HepG2 (cell line): ENCODE results near the gene PRR36. TPM values are rescaled to one million over a fixed set of nuclear protein-coding genes. Genes with fewer than 3 reads are reported as not detected.

Source experiments
- ATAC-seq: fragments of 200-7000 bp; cut with Tn5 transposase; 3 replicates; pipeline ENCODE4 v1.9.1; 2020; ENCODE audit warnings: mild to moderate bottlenecking, moderate library complexity
- BruUV-seq: library from RNA; stranded (reverse); fragments of 400-500 nt; replicated peaks from 2 replicates; lab custom pipeline; 2021; lab: Mats Ljungman, UMichigan
- CTCF ChIA-PET: fragments of 300-600 bp; formaldehyde crosslinking; extraction: SDS; loops from one replicate; lab custom pipeline; 2021; ENCODE audit warnings: low total read pairs, inconsistent platforms, low intra/inter-chr PET ratio; lab: Yijun Ruan, JAX
- POLR2A ChIA-PET: fragments of 350-600 bp; sonication (Branson Sonifier 250); formaldehyde crosslinking; loops from one replicate; lab custom pipeline; 2020; ENCODE audit warnings: antibody characterized with exemption, inconsistent platforms; lab: Yijun Ruan, JAX
- DNase-seq: peaks from one replicate; pipeline ENCODE4 v3.0.0-alpha.2; 2015; ENCODE audit warnings: low spot score
- FAIRE-seq: peaks from 3 replicates; lab custom pipeline; 2011; peaks lifted over from hg19 to GRCh38; lab: Jason Lieb, UNC
- H2AFZ ChIP-seq: one replicate; pipeline ENCODE4 v1.6.1; 2011; ENCODE audit warnings: low read length, inconsistent platforms
- H3K27ac ChIP-seq: fragments of 300-600 bp; 3 replicates; pipeline ENCODE4 v1.8.0; 2011; ENCODE audit warnings: mixed run types, mild to moderate bottlenecking, mixed read lengths, low read length, inconsistent platforms; ENCODE audit not compliant: insufficient read depth; ENCODE audit errors: extremely low read length
- H3K27me3 ChIP-seq, 2 experiments: fragments of 200-600 bp in 1 of 2; 2 replicates in 1 of 2; 3 replicates in 1 of 2; pipeline versions ENCODE4 v1.6.0 to v1.8.0; 2011; ENCODE audit warnings: low read length in 2 of 2, mild to moderate bottlenecking in 2 of 2, moderate library complexity in 2 of 2, inconsistent platforms in 1 of 2; ENCODE audit not compliant: insufficient read depth in 2 of 2, control insufficient read depth in 1 of 2
- H3K36me3 ChIP-seq, 2 experiments: fragments of 200-600 bp in 1 of 2; replicated peaks in 1 of 2; 2 replicates in 1 of 2; 3 replicates in 1 of 2; pipeline versions ENCODE4 v1.5.1 to v1.8.0; 2011; ENCODE audit warnings: low read length in 2 of 2, inconsistent platforms in 1 of 2; ENCODE audit not compliant: insufficient read depth in 2 of 2, control insufficient read depth in 1 of 2
- H3K4me1 ChIP-seq: 2 replicates; pipeline ENCODE4 v1.5.1; 2012; ENCODE audit warnings: low read length, inconsistent platforms; ENCODE audit not compliant: insufficient read depth
- H3K4me2 ChIP-seq: 2 replicates; pipeline ENCODE4 v1.6.0; 2011; ENCODE audit warnings: low read depth, low read length, inconsistent platforms
- H3K4me3 ChIP-seq, 3 experiments: fragments of 200-600 bp in 1 of 3; sonication (generic), shearing (Covaris generic) in 1 of 3; replicated peaks in 1 of 3; 2 replicates each; pipeline ENCODE4 v1.5.1; 2011 to 2016; ENCODE audit warnings: low read length in 3 of 3, inconsistent platforms in 2 of 3, low read depth in 2 of 3, mild to moderate bottlenecking in 2 of 3, control low read depth in 1 of 3, mixed read lengths in 1 of 3; ENCODE audit not compliant: insufficient read depth in 1 of 3
- H3K79me2 ChIP-seq: one replicate; pipeline ENCODE4 v1.6.1; 2011; ENCODE audit warnings: low read length, inconsistent platforms; ENCODE audit not compliant: insufficient read depth
- H3K9ac ChIP-seq: 2 replicates; pipeline ENCODE4 v1.6.0; 2011; ENCODE audit warnings: mild to moderate bottlenecking, low read depth, low read length, inconsistent platforms; ENCODE audit not compliant: insufficient read depth
- H3K9me3 ChIP-seq: 2 replicates; pipeline ENCODE4 v1.5.1; 2012; ENCODE audit warnings: mild to moderate bottlenecking, low read length
- H4K20me1 ChIP-seq: 2 replicates; pipeline ENCODE4 v1.6.0; 2011; ENCODE audit warnings: inconsistent platforms, mild to moderate bottlenecking, low read length, moderate library complexity; ENCODE audit not compliant: insufficient read depth
- CTCF ChIP-seq: sonication (generic); formaldehyde crosslinking; IDR thresholded peaks from 2 replicates; pipeline ENCODE4 v1.5.0; 2020; ENCODE audit warnings: mild to moderate bottlenecking, missing genetic modification reagents, moderate library complexity
- HNRNPL ChIP-seq: fragments of 200-400 bp; formaldehyde crosslinking; IDR thresholded peaks from 2 replicates; pipeline ENCODE4 v1.6.1; 2017; ENCODE audit warnings: mild to moderate bottlenecking, low read depth, low read length
- TBX2 ChIP-seq: sonication (generic); formaldehyde crosslinking; IDR thresholded peaks from 2 replicates; pipeline ENCODE4 v1.5.0; 2020; ENCODE audit warnings: missing genetic modification reagents, mild to moderate bottlenecking, borderline replicate concordance
- ZFX ChIP-seq: sonication (generic); formaldehyde crosslinking; IDR thresholded peaks from 2 replicates; pipeline ENCODE4 v1.4.0; 2020; ENCODE audit warnings: mild to moderate bottlenecking, low read depth, missing genetic modification reagents, moderate library complexity
- ZFY ChIP-seq: sonication (generic); formaldehyde crosslinking; IDR thresholded peaks from 2 replicates; pipeline ENCODE4 v1.4.0; 2020; ENCODE audit warnings: missing genetic modification reagents
- ZNF761 ChIP-seq: sonication (generic); formaldehyde crosslinking; conservative IDR thresholded peaks from 2 replicates; pipeline ENCODE4 v1.4.0; 2020; ENCODE audit warnings: mild to moderate bottlenecking, missing genetic modification reagents
- WGBS: methylation state at CpG from one replicate; pipeline ENCODE4 v1.1.6; 2017; ENCODE audit warnings: low lambda C conversion rate; 5-methylcytosine and 5-hydroxymethylcytosine counted together
- in situ Hi-C: cut with HindIII; loops from 2 replicates; pipeline ENCODE4 v1.10.0; 2017; ENCODE audit warnings: low pct_unique_long_range_greater_than_20kb; ENCODE audit not compliant: extremely low pct_ligation_motif_present
- intact Hi-C: fragments of 100-400 bp; cut with micrococcal nuclease; formaldehyde crosslinking; loops from one replicate; pipeline ENCODE4 v1.10.0; 2022; ENCODE audit not compliant: unreplicated experiment
- polyA plus RNA-seq, 8 experiments: library from polyadenylated mRNA; depleted of rRNA in 3 of 8; stranded (reverse) in 7 of 8; unstranded in 1 of 8; fragments of >200 nt; fragmentation: Illumina TruSeq in 4 of 8; extraction: Trizol in 4 of 8; gene quantifications; 2 replicates each; pipeline versions ENCODE4 v1.2.1 to v1.2.3, GENCODE V29; 2011 to 2016; ENCODE audit warnings: low read depth in 4 of 8, missing spikeins in 1 of 8, mixed read lengths in 1 of 8; ENCODE audit not compliant: insufficient read depth in 1 of 8
- total RNA-seq, 5 experiments: library from RNA; depleted of rRNA; stranded (reverse); fragments of >200 nt; fragmentation: Illumina TruSeq; extraction: Trizol; gene quantifications; 2 replicates each; pipeline ENCODE4 v1.2.3, GENCODE V29; 2016; ENCODE audit warnings: low read depth in 1 of 5
- TF ChIP-seq, protein P1 (sequence below): IDR thresholded peaks from 2 replicates; pipeline ENCODE4 v1.6.1; 2012; ENCODE audit warnings: inconsistent platforms
- TF ChIP-seq, protein P2 (sequence below): sonication (generic); formaldehyde crosslinking; IDR thresholded peaks from 2 replicates; pipeline ENCODE4 v1.5.1; 2020; ENCODE audit warnings: mild to moderate bottlenecking, missing genetic modification reagents, moderate library complexity

PRR36 gene
- total and polyA plus RNA-seq, 2 of the 13 experiments (the other 11 are each of a cell fraction or from before 2014, with no cell fraction given), result 0.07 to 0.17 TPM

GRCh38 chr19:7879836-7880235 is 5.6 kb upstream of the PRR36 start:
- Histone ChIP-seq H3K9ac (no peak overlapping the region), H3K4me3 (peak overlapping the region in 1 of 3 experiments; percentile 43; a peak in 1 of 6 replicates), H3K79me2 (no peaks in the 10 kb centered on the region), H3K9me3 (no peaks in the 10 kb centered on the region), H4K20me1 (no peaks in the 10 kb centered on the region), H3K27me3 (peaks cover 0 to 2% of the 10 kb centered on the region in 2 experiments; a peak in 2 of 5 replicates), H3K36me3 (no peaks in the 10 kb centered on the region), H3K4me1 (peaks cover 27% of the 10 kb centered on the region), H3K27ac (no peak overlapping the region), H2AFZ (no peak overlapping the region), H3K4me2 (peak overlapping the region; percentile 45; the same call in 1 of the 2 replicates)
- WGBS, result 57% methylated on average over 18 of the region's 19 CpGs
- ChIA-PET CTCF (no interaction called here), POLR2A (interaction anchor here (1.0 to 1.7 kb wide), 5 partner anchors 8 to 18 kb away, joined by 3 to 5 read pairs (median 3); partner anchors contain the start of gene LRRC8E)
- intact Hi-C loops, result loop anchor here (10.0 kb wide), 1 partner anchor 1145 kb away; the partner anchor contains the start of genes GPR108 and TRIP10
- ATAC-seq (peak; percentile 58), FAIRE-seq (no peak), DNase-seq (no peak)
- BruUV-seq, result no TSS peak
- TF ChIP-seq, protein P1, sequence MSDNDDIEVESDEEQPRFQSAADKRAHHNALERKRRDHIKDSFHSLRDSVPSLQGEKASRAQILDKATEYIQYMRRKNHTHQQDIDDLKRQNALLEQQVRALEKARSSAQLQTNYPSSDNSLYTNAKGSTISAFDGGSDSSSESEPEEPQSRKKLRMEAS, result peak; percentile 46; the same call in 1 of the 2 replicates
- no peak for TF ChIP-seq ZNF761
- in situ Hi-C loops, result no loop called here

DNA sequence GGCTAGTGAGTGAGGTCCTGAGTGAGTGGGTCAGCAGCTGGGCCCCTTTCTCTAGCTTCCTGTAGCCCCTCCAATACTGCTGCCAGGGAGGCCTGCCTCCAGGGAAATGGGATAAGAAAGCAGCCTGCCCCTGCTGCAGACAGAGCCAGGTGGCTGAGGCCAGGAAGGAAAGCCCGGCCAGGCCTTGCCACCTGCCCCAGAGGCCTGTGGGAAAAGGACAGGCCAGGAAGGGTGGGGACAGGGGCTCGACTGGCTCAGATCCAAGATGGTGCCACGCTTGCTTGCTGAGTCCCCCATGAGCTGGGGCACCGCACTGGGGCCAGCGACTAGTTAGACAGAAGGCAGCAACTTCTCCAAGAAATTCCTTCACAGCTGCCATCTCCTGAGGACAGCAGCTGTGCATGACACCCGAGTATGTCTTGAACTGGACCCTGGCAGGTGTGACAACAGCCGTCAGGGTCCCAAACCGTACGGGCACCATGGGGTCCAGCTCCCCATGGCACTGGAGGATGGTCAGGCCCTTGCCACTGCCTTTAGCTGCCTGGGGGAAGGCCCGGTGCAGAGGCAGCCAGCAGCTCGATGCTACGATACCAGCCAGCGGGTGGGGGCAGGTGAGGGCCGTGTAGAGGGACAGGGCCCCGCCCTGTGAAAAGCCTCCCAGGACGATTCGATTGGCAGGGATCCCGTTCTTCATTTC is 5.1 kb upstream of the PRR36 start:
- FAIRE-seq (no peak), ATAC-seq (peak; percentile 66), DNase-seq (no peak)
- Histone ChIP-seq H3K9me3 (no peaks in the 10 kb centered on the region), H3K36me3 (no peaks in the 10 kb centered on the region), H3K4me1 (peaks cover 30% of the 10 kb centered on the region), H2AFZ (peak overlapping the region; percentile 27), H3K4me2 (peak overlapping the region; percentile 50), H3K27me3 (peaks cover 0 to 4% of the 10 kb centered on the region in 2 experiments; a peak in 2 of 5 replicates), H4K20me1 (no peaks in the 10 kb centered on the region), H3K4me3 (peak overlapping the region in 1 of 3 experiments; percentile 43; a peak in 1 of 6 replicates), H3K27ac (no peak overlapping the region), H3K9ac (0 out of 2 replicates have a peak overlapping the region, but pooled peaks have one; percentile 39), H3K79me2 (no peaks in the 10 kb centered on the region)
- WGBS, result 13% methylated on average over 3 of the region's 18 CpGs
- CTCF ChIA-PET, result no interaction called here
- BruUV-seq, result no TSS peak
- intact Hi-C loops, result loop anchor here (10.0 kb wide), 1 partner anchor 1144 kb away; the partner anchor contains the start of genes GPR108 and TRIP10
- in situ Hi-C loops, result no loop called here
- POLR2A ChIA-PET, result interaction anchor here (1.0 to 1.7 kb wide), 5 partner anchors 8 to 18 kb away, joined by 3 to 5 read pairs (median 3); partner anchors contain the start of gene LRRC8E
- TF ChIP-seq CTCF (CRISPR knock-in tag) (peak; percentile 13; the same call in 1 of the 2 replicates), HNRNPL (0 out of 2 replicates have a peak, but pooled peaks have one; percentile 12), ZFX (CRISPR knock-in tag) (peak; percentile 66), TBX2 (CRISPR knock-in tag) (no peak), ZFY (CRISPR knock-in tag) (peak; percentile 52; the same call in 1 of the 2 replicates)
- TF ChIP-seq, protein P2, sequence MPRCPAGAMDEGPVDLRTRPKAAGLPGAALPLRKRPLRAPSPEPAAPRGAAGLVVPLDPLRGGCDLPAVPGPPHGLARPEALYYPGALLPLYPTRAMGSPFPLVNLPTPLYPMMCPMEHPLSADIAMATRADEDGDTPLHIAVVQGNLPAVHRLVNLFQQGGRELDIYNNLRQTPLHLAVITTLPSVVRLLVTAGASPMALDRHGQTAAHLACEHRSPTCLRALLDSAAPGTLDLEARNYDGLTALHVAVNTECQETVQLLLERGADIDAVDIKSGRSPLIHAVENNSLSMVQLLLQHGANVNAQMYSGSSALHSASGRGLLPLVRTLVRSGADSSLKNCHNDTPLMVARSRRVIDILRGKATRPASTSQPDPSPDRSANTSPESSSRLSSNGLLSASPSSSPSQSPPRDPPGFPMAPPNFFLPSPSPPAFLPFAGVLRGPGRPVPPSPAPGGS, result 0 out of 2 replicates have a peak, but pooled peaks have one; percentile 57
